Body of pancreas (tissue), 4 donors: ENCODE measurements around the gene GRIK1.

Experiments
- POLR2A ChIP-seq, 3 donors: fragments of 450-650 bp; IDR thresholded peaks; one replicate each; pipeline ENCODE4 v1.6.1; 2016; ENCODE audit warnings: antibody characterized with exemption in 3 of 3, mild to moderate bottlenecking in 2 of 3
- TF ChIP-seq, protein P1 (sequence below), 7 experiments: fragments of 450-650 bp in 4 of 7; fragments of 200-600 bp in 3 of 7; sonication (generic) in 3 of 7; IDR thresholded peaks; one replicate each; pipeline ENCODE4 v1.5.1; 2016 to 2019; ENCODE audit warnings: antibody characterized with exemption in 7 of 7

DNA sequence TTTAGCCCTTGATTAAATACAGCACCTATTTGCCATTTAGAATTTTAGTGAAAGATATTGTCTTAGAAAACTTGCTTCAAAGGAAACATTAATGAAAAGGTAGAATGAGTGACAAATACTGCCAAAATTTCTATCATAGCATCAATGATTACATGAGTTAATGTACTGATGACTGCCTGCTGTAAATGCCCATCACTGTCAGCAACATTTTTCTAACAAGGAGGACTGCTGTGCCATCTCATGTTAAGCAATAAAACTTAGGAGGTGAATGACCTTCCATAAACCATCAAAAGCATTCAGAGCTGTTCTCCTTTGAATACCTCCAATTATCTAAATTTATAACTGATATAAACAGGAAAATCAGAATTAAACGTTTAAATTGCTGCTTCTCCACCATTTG is 54.3 kb downstream of the GRIK1 start:
- TF ChIP-seq, protein P1, sequence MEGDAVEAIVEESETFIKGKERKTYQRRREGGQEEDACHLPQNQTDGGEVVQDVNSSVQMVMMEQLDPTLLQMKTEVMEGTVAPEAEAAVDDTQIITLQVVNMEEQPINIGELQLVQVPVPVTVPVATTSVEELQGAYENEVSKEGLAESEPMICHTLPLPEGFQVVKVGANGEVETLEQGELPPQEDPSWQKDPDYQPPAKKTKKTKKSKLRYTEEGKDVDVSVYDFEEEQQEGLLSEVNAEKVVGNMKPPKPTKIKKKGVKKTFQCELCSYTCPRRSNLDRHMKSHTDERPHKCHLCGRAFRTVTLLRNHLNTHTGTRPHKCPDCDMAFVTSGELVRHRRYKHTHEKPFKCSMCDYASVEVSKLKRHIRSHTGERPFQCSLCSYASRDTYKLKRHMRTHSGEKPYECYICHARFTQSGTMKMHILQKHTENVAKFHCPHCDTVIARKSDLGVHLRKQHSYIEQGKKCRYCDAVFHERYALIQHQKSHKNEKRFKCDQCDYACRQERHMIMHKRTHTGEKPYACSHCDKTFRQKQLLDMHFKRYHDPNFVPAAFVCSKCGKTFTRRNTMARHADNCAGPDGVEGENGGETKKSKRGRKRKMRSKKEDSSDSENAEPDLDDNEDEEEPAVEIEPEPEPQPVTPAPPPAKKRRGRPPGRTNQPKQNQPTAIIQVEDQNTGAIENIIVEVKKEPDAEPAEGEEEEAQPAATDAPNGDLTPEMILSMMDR (IDR thresholded peaks at IDR 0.05), result no peak
- no peak for TF ChIP-seq POLR2A (IDR thresholded peaks at IDR 0.05)
